GM19397 (cell line): Measurements from ENCODE around the gene CDC34.

Experiments
- ATAC-seq: cut with Tn5 transposase; IDR thresholded peaks from one replicate; pipeline ENCODE4 v1.9.1; 2021; ENCODE audit warnings: mild to moderate bottlenecking, moderate library complexity; ENCODE audit not compliant: unreplicated experiment

CDC34 gene

GRCh38 chr19:531753-532560 is at the start of gene CDC34:
CDC34 (plus strand) TSS chr19:531760; CDS start chr19:531932, 172 bp downstream.
- ATAC-seq = peak; percentile 5

- no peak for ATAC-seq
Observed at GRCh38 chr19:482186-483041, 49.1 kb upstream of the CDC34 start.

GRCh38 chr19:483332-484072 is 48.1 kb upstream of the CDC34 start:
- no peak for ATAC-seq

GRCh38 chr19:484494-484893 is 47.1 kb upstream of the CDC34 start:
- no peak for ATAC-seq

GRCh38 chr19:485077-485476 is 46.5 kb upstream of the CDC34 start:
- no peak for ATAC-seq

GRCh38 chr19:485583-486236 is 45.9 kb upstream of the CDC34 start:
- no peak for ATAC-seq

- ATAC-seq = peak; percentile 88
Observed at GRCh38 chr19:488505-489417, 42.8 kb upstream of the CDC34 start.

- peak; percentile 5 for ATAC-seq
Observed at GRCh38 chr19:489418-490196, 42.0 kb upstream of the CDC34 start.

- no peak for ATAC-seq
Observed at GRCh38 chr19:491146-491741, 40.3 kb upstream of the CDC34 start.

- ATAC-seq = no peak
Observed at GRCh38 chr19:492091-492531, 39.4 kb upstream of the CDC34 start.

GRCh38 chr19:493391-494170 is 38.0 kb upstream of the CDC34 start:
- no peak for ATAC-seq

- ATAC-seq = no peak
Observed at GRCh38 chr19:494171-495080, 37.1 kb upstream of the CDC34 start.

GRCh38 chr19:495081-495401 is 36.5 kb upstream of the CDC34 start:
- ATAC-seq = no peak

- ATAC-seq = no peak
Observed at GRCh38 chr19:495402-496111, 36.0 kb upstream of the CDC34 start.

GRCh38 chr19:496112-496665 is 35.4 kb upstream of the CDC34 start, which contains the start of gene MADCAM1:
MADCAM1 (plus strand) TSS chr19:496486; CDS start chr19:496500, 14 bp downstream.
- no peak for ATAC-seq

- no peak for ATAC-seq
Observed at GRCh38 chr19:496986-497385, 34.6 kb upstream of the CDC34 start.
